Endothelial cell of umbilical vein (primary cell): ENCODE measurements around the gene SLC17A2. TPM values are rescaled to one million over a fixed set of nuclear protein-coding genes. Genes with fewer than 3 reads are reported as not detected.

Source experiments
- BruUV-seq: library from RNA; stranded (reverse); fragments of 400-500 nt; replicated peaks from 2 replicates; lab custom pipeline; 2021; lab: Mats Ljungman, UMichigan
- CTCF ChIA-PET: fragments of 300-600, 350-600 bp; sonication (Branson Sonifier 250); formaldehyde crosslinking; loops from one replicate; lab custom pipeline; 2021; ENCODE audit warnings: antibody characterized with exemption, inconsistent platforms; lab: Charles Lee
- POLR2A ChIA-PET: fragments of 300-600, 350-600 bp; sonication (Branson Sonifier 250); formaldehyde crosslinking; loops from one replicate; lab custom pipeline; 2021; ENCODE audit warnings: antibody characterized with exemption, inconsistent platforms; lab: Charles Lee
- DNase-seq: peaks from one replicate; pipeline ENCODE4 v3.0.0-alpha.2; 2011; ENCODE audit warnings: low read depth, low spot score
- FAIRE-seq: peaks from 2 replicates; lab custom pipeline; 2011; peaks lifted over from hg19 to GRCh38; lab: Jason Lieb, UNC
- H2AFZ ChIP-seq: 2 replicates; pipeline ENCODE4 v1.6.0; 2012; ENCODE audit warnings: low read depth, low read length, control low read depth, inconsistent platforms
- H3K27ac ChIP-seq: 2 replicates; pipeline ENCODE4 v1.5.1; 2011; ENCODE audit warnings: low read depth, mild to moderate bottlenecking, control low read depth, low read length, moderate library complexity; ENCODE audit not compliant: insufficient read depth
- H3K27me3 ChIP-seq, 2 experiments: 2 replicates each; pipeline versions ENCODE4 v1.6.0 to v1.6.1; 2011; ENCODE audit warnings: low read length in 2 of 2, mixed read lengths in 1 of 2; ENCODE audit not compliant: control insufficient read depth in 2 of 2, insufficient read depth in 2 of 2
- H3K36me3 ChIP-seq, 2 experiments: 2 replicates in 1 of 2; 3 replicates in 1 of 2; pipeline ENCODE4 v1.5.1; 2011; ENCODE audit warnings: low read length in 2 of 2, mild to moderate bottlenecking in 1 of 2, moderate library complexity in 1 of 2; ENCODE audit not compliant: control insufficient read depth in 2 of 2, insufficient read depth in 2 of 2; ENCODE audit errors: extremely low read depth in 1 of 2
- H3K4me1 ChIP-seq: 3 replicates; pipeline ENCODE4 v1.5.1; 2011; ENCODE audit warnings: mild to moderate bottlenecking, low read length; ENCODE audit not compliant: control insufficient read depth, insufficient read depth; ENCODE audit errors: extremely low read depth
- H3K4me2 ChIP-seq: 2 replicates; pipeline ENCODE4 v1.6.1; 2011; ENCODE audit warnings: low read length, control low read depth, mixed read lengths; ENCODE audit not compliant: insufficient read depth
- H3K4me3 ChIP-seq, 3 experiments: fragments of 200-600 bp in 1 of 3; sonication (generic), shearing (Covaris generic) in 1 of 3; replicated peaks in 1 of 3; 2 replicates each; pipeline ENCODE4 v1.5.1; 2011 to 2016; ENCODE audit warnings: control low read depth in 3 of 3, low read length in 3 of 3, mild to moderate bottlenecking in 2 of 3, inconsistent platforms in 1 of 3, low read depth in 1 of 3, moderate library complexity in 1 of 3; ENCODE audit not compliant: insufficient read depth in 1 of 3
- H3K79me2 ChIP-seq: 2 replicates; pipeline ENCODE4 v1.6.0; 2012; ENCODE audit warnings: low read length, inconsistent platforms; ENCODE audit not compliant: control insufficient read depth, insufficient read depth
- H3K9ac ChIP-seq: replicated peaks from 2 replicates; pipeline ENCODE3; 2011; ENCODE audit warnings: low read length, control low read depth; ENCODE audit not compliant: insufficient read depth; ENCODE audit errors: extremely low read depth
- H3K9me1 ChIP-seq: replicated peaks from 3 replicates; pipeline ENCODE4 v1.6.0; 2011; ENCODE audit warnings: mild to moderate bottlenecking, low read length; ENCODE audit not compliant: control insufficient read depth, insufficient read depth; ENCODE audit errors: extremely low read depth
- H3K9me3 ChIP-seq: replicated peaks from 2 replicates; pipeline ENCODE4 v1.5.1; 2012; ENCODE audit warnings: low read length, inconsistent platforms; ENCODE audit not compliant: control insufficient read depth, insufficient read depth
- H4K20me1 ChIP-seq: replicated peaks from 2 replicates; pipeline ENCODE3; 2011; ENCODE audit warnings: mild to moderate bottlenecking, low read length; ENCODE audit not compliant: control insufficient read depth, insufficient read depth; ENCODE audit errors: extremely low read depth
- CTCF ChIP-seq, 2 donors: IDR thresholded peaks; 1 replicate in 1 of 2; 2 replicates in 1 of 2; pipeline ENCODE4 v1.5.1; 2011; ENCODE audit warnings: low read length in 2 of 2, mild to moderate bottlenecking in 2 of 2, moderate library complexity in 2 of 2, control low read depth in 1 of 2, inconsistent platforms in 1 of 2, low read depth in 1 of 2; ENCODE audit not compliant: insufficient read depth in 1 of 2; ENCODE audit errors: extremely low read depth in 1 of 2
- EZH2 ChIP-seq: IDR thresholded peaks from 2 replicates; pipeline ENCODE4 v1.6.1; 2012; ENCODE audit warnings: borderline replicate concordance, low read depth, mild to moderate bottlenecking, moderate library complexity, low read length, inconsistent platforms; ENCODE audit not compliant: severe bottlenecking
- FOS ChIP-seq: IDR thresholded peaks from 2 replicates; pipeline ENCODE4 v1.6.1; 2011; ENCODE audit warnings: mild to moderate bottlenecking, low read length, moderate library complexity, borderline replicate concordance; ENCODE audit not compliant: insufficient read depth
- GATA2 ChIP-seq: IDR thresholded peaks from 2 replicates; pipeline ENCODE4 v1.7.0; 2011; ENCODE audit warnings: low read depth, mild to moderate bottlenecking, moderate library complexity, mixed read lengths, low read length; ENCODE audit not compliant: insufficient read length, insufficient read depth
- JUN ChIP-seq: IDR thresholded peaks from 2 replicates; pipeline ENCODE4 v1.6.1; 2011; ENCODE audit warnings: borderline replicate concordance, low read depth; ENCODE audit not compliant: insufficient read length, insufficient read depth
- MAX ChIP-seq: IDR thresholded peaks from 2 replicates; pipeline ENCODE4 v1.6.1; 2011; ENCODE audit not compliant: insufficient read depth, insufficient read length
- MYC ChIP-seq: IDR thresholded peaks from one replicate; pipeline ENCODE4 v1.6.1; 2011; ENCODE audit warnings: mild to moderate bottlenecking, low read depth, low read length
- POLR2A ChIP-seq: IDR thresholded peaks from 2 replicates; pipeline ENCODE4 v1.6.1; 2012; ENCODE audit warnings: low read depth, mild to moderate bottlenecking, control low read depth, low read length
- POLR2AphosphoS5 ChIP-seq: IDR thresholded peaks from 2 replicates; pipeline ENCODE4 v1.6.1; 2012; ENCODE audit warnings: low read depth, mild to moderate bottlenecking, control low read depth, low read length, moderate library complexity; ENCODE audit not compliant: insufficient read depth
- dilution Hi-C: fragments of 300-500 bp; cut with MboI; formaldehyde crosslinking; loops from one replicate; pipeline ENCODE4 v1.15.0; 2019; ENCODE audit warnings: low sequenced_read_pairs; ENCODE audit not compliant: extremely low pct_ligation_motif_present
- intact Hi-C: fragments of 100-400 bp; cut with micrococcal nuclease; formaldehyde crosslinking; loops from one replicate; pipeline ENCODE4 v1.10.0; 2022
- polyA plus RNA-seq, 4 experiments: library from polyadenylated mRNA; depleted of rRNA in 3 of 4; stranded (reverse) in 3 of 4; unstranded in 1 of 4; fragments of >200 nt; gene quantifications; 2 replicates each; pipeline versions ENCODE4 v1.2.1 to v1.2.3, GENCODE V29; 2011 to 2012; ENCODE audit warnings: missing spikeins in 1 of 4
- total RNA-seq: library from RNA; stranded (reverse); gene quantifications from 2 replicates; pipeline ENCODE4 v1.2.3, GENCODE V29; 2021

SLC17A2 gene
- total and polyA plus RNA-seq, 2 donors (not counting 3 experiments of a cell fraction or from before 2014, with no cell fraction given) = not detected

- no peaks in the 10 kb centered on the region for H4K20me1 ChIP-seq
- H3K9me3 ChIP-seq = no peaks in the 10 kb centered on the region
- BruUV-seq = no TSS peak
- no peaks in the 10 kb centered on the region for H3K4me1 ChIP-seq
- H3K79me2 ChIP-seq = no peaks in the 10 kb centered on the region
- no peak for FAIRE-seq
- no peak for TF ChIP-seq POLR2AphosphoS5
- no peak for TF ChIP-seq MYC
- no peak for TF ChIP-seq EZH2
- no peak for TF ChIP-seq POLR2A
- no peak for TF ChIP-seq MAX
- no peak for TF ChIP-seq GATA2
- no peak for TF ChIP-seq JUN
- no peak for TF ChIP-seq FOS
- no peak for TF ChIP-seq CTCF (IDR thresholded peaks at IDR 0.05; ENCODE audit: extremely low read depth in 1 of 2, insufficient read depth in 1 of 2, low read depth in 1 of 2, low read length in 2 of 2)
- CTCF ChIA-PET = interaction anchor here (1.3 kb wide), 1 partner anchor 19 kb away, joined by 4 read pairs; no protein-coding TSS in a partner anchor
- H3K27me3 ChIP-seq = peaks cover 0 to 2% of the 10 kb centered on the region in 2 experiments
- POLR2A ChIA-PET = no interaction called here
- H3K9me1 ChIP-seq = no peaks in the 10 kb centered on the region
- H3K36me3 ChIP-seq = no peaks in the 10 kb centered on the region
- H3K27ac ChIP-seq = no peak overlapping the region
- H3K9ac ChIP-seq = no peak overlapping the region
- no peak overlapping the region for H3K4me3 ChIP-seq
- no peak overlapping the region for H2AFZ ChIP-seq
- dilution Hi-C loops = no loop called here
- no peak overlapping the region for H3K4me2 ChIP-seq
- no peak for DNase-seq
- intact Hi-C loops = no loop called here
Measured at GRCh38 chr6:25928562-25929324, 1.7 kb downstream of the SLC17A2 start.
